Measurements from ENCODE around the gene RALGAPA2. TPM values are rescaled to one million over a fixed set of nuclear protein-coding genes. Genes with fewer than 3 reads are reported as not detected.

The RALGAPA2 gene
- polyA plus RNA-seq, 1 of the 3 experiments (the other 2 are of a cell fraction): 1.0 TPM

GRCh38 chr20:20488388-20488787, 224.1 kb downstream of the RALGAPA2 start:
- CTCF ChIA-PET: interaction anchor here (1.0 kb wide), 1 partner anchor 25 kb away, joined by 3 read pairs; no protein-coding TSS in a partner anchor
- Histone ChIP-seq H3K4me2 (no peak overlapping the region), H3K9me2 (no peaks in the 10 kb centered on the region)

GRCh38 chr20:20487811-20488210, 224.6 kb downstream of the RALGAPA2 start:
- ChIA-PET CTCF (interaction anchor here (1.0 kb wide), 1 partner anchor 25 kb away, joined by 3 read pairs; no protein-coding TSS in a partner anchor), POLR2A (no interaction called here)
- Histone ChIP-seq H3K4me2 (no peak overlapping the region), H4K20me1 (ENCODE audit: insufficient read depth) (no peaks in the 10 kb centered on the region), H3K79me2 (ENCODE audit: insufficient read depth) (no peaks in the 10 kb centered on the region), H3K4me3 (ENCODE audit: low read depth in 2 of 2, low read length in 1 of 2) (no peak overlapping the region), H3K4me1 (ENCODE audit: control insufficient read depth in 1 of 2, insufficient read depth in 2 of 2, low read depth in 1 of 2, low read length in 1 of 2) (peaks cover 0 to 12% of the 10 kb centered on the region in 2 experiments; a peak in 2 of 4 replicates), H3F3A (replicated peaks; ENCODE audit: insufficient read depth) (no peaks in the 10 kb centered on the region), H3K9me2 (no peaks in the 10 kb centered on the region), H3K9me3 (no peaks in the 10 kb centered on the region), H3K27me3 (ENCODE audit: insufficient read depth) (no peaks in the 10 kb centered on the region), H2AFZ (ENCODE audit: low read depth) (no peak overlapping the region), H3K27ac (ENCODE audit: low read depth in 2 of 2, low read length in 1 of 2) (no peak overlapping the region), H3K9ac (no peak overlapping the region), H3K36me3 (replicated peaks in 1 of 2; ENCODE audit: control insufficient read depth in 1 of 2, insufficient read depth in 2 of 2, low read length in 1 of 2) (no peaks in the 10 kb centered on the region)
- no peak for TF ChIP-seq RCOR1 (IDR thresholded peaks at IDR 0.05; ENCODE audit: low read length)
- no peak for TF ChIP-seq MXI1 (IDR thresholded peaks at IDR 0.05; ENCODE audit: low read depth, low read length)
- TF ChIP-seq MAX (IDR thresholded peaks at IDR 0.05; ENCODE audit: low read depth): no peak
- no peak for TF ChIP-seq IRF3 (IDR thresholded peaks at IDR 0.05; ENCODE audit: low read depth, low read length)
- TF ChIP-seq TEAD4 (IDR thresholded peaks at IDR 0.05; ENCODE audit: borderline replicate concordance, insufficient read depth): no peak
- no peak for TF ChIP-seq SIN3A (IDR thresholded peaks at IDR 0.05; ENCODE audit: borderline replicate concordance, low read depth, low read length)
- TF ChIP-seq USF2 (IDR thresholded peaks at IDR 0.05; ENCODE audit: borderline replicate concordance, low read depth, low read length): no peak
- TF ChIP-seq RAD21 (IDR thresholded peaks at IDR 0.05; ENCODE audit: low read length): no peak
- no peak for TF ChIP-seq NFIC (IDR thresholded peaks at IDR 0.05; ENCODE audit: borderline replicate concordance)
- TF ChIP-seq PBX3 (IDR thresholded peaks at IDR 0.05): no peak
- no peak for TF ChIP-seq JUND (IDR thresholded peaks at IDR 0.05)
- TF ChIP-seq CHD2 (IDR thresholded peaks at IDR 0.05; ENCODE audit: low read length, partially characterized antibody): no peak
- TF ChIP-seq POLR2AphosphoS5 (IDR thresholded peaks at IDR 0.05; ENCODE audit: low read depth, low read length): no peak
- TF ChIP-seq REST (IDR thresholded peaks at IDR 0.05; ENCODE audit: low read depth, low read length): no peak
- TF ChIP-seq USF1 (IDR thresholded peaks at IDR 0.05; ENCODE audit: borderline replicate concordance, low read depth): no peak
- TF ChIP-seq TAF1 (IDR thresholded peaks at IDR 0.05; ENCODE audit: borderline replicate concordance, low read depth, low read length): no peak
- DNase-seq: no peak
- WGBS (ENCODE audit: low lambda C conversion rate): 87% methylated on average over 5 of the region's 5 CpGs

More at GRCh38 chr20:20488388-20488787, 224.1 kb downstream of the RALGAPA2 start:
- POLR2A ChIA-PET: no interaction called here
- peaks cover 0 to 17% of the 10 kb centered on the region in 2 experiments; a peak in 2 of 4 replicates for H3K4me1 ChIP-seq (ENCODE audit: control insufficient read depth in 1 of 2, insufficient read depth in 2 of 2, low read depth in 1 of 2, low read length in 1 of 2)
- H3K9ac ChIP-seq: no peak overlapping the region
- H3K79me2 ChIP-seq (ENCODE audit: insufficient read depth): no peaks in the 10 kb centered on the region
- TF ChIP-seq RFX5 (IDR thresholded peaks at IDR 0.05; ENCODE audit: low read length): no peak
- TF ChIP-seq GATA2 (CRISPR knock-in tag; IDR thresholded peaks at IDR 0.05): peak; percentile 58
- TF ChIP-seq EP300 (IDR thresholded peaks at IDR 0.05; ENCODE audit: borderline replicate concordance in 1 of 2, low read depth in 1 of 2, low read length in 1 of 2): peak in 1 of 2 experiments; percentile 24; a peak in 1 of 4 replicates
- no peak for TF ChIP-seq ELF1 (IDR thresholded peaks at IDR 0.05)
- no peak overlapping the region for H3K4me3 ChIP-seq (ENCODE audit: low read depth in 2 of 2, low read length in 1 of 2)
- H3K36me3 ChIP-seq (replicated peaks in 1 of 2; ENCODE audit: control insufficient read depth in 1 of 2, insufficient read depth in 2 of 2, low read length in 1 of 2): no peaks in the 10 kb centered on the region
- H3F3A ChIP-seq (replicated peaks; ENCODE audit: insufficient read depth): no peaks in the 10 kb centered on the region
- no peak for DNase-seq
- H3K27me3 ChIP-seq (ENCODE audit: insufficient read depth): no peaks in the 10 kb centered on the region
- H3K27ac ChIP-seq (ENCODE audit: low read depth in 2 of 2, low read length in 1 of 2): no peak overlapping the region
- WGBS (ENCODE audit: low lambda C conversion rate): 12% methylated on average over 1 of the region's 1 CpG
- no peaks in the 10 kb centered on the region for H3K9me3 ChIP-seq
- H2AFZ ChIP-seq (ENCODE audit: low read depth): no peak overlapping the region
- no peaks in the 10 kb centered on the region for H4K20me1 ChIP-seq (ENCODE audit: insufficient read depth)
